ENCODE data around the gene CLOCK.

- no peak for TF ChIP-seq ZNF724P (CRISPR knock-in tag; IDR thresholded peaks at IDR 0.05; ENCODE audit: borderline replicate concordance)
- no peak for TF ChIP-seq MXI1 (IDR thresholded peaks at IDR 0.05; ENCODE audit: borderline replicate concordance, low read depth, low read length)
- no peak for TF ChIP-seq SNRNP70 (IDR thresholded peaks at IDR 0.05; ENCODE audit: low read depth, low read length)
- TF ChIP-seq USF2 (IDR thresholded peaks at IDR 0.05; ENCODE audit: low read depth, low read length): no peak
- no peak for TF ChIP-seq USF2 (CRISPR knock-in tag; IDR thresholded peaks at IDR 0.05; ENCODE audit: borderline replicate concordance)
- no peak for TF ChIP-seq IRF2 (CRISPR knock-in tag; IDR thresholded peaks at IDR 0.05)
- no peak for TF ChIP-seq CTCF (CRISPR knock-in tag; IDR thresholded peaks at IDR 0.05)
- no peak for TF ChIP-seq GRHL1 (CRISPR knock-in tag; conservative IDR thresholded peaks at IDR 0.05)
- TF ChIP-seq ZKSCAN8 (CRISPR knock-in tag; IDR thresholded peaks at IDR 0.05; ENCODE audit: borderline replicate concordance): no peak
- TF ChIP-seq UBTF (CRISPR knock-in tag; IDR thresholded peaks at IDR 0.05): no peak
- no peak for TF ChIP-seq NR1H2 (CRISPR knock-in tag; IDR thresholded peaks at IDR 0.05; ENCODE audit: borderline replicate concordance, low read depth)
- no peak for TF ChIP-seq GPBP1L1 (CRISPR knock-in tag; IDR thresholded peaks at IDR 0.05)
- no peak for TF ChIP-seq ZNF512 (CRISPR knock-in tag; IDR thresholded peaks at IDR 0.05)
- no peak for TF ChIP-seq MAFK (conservative IDR thresholded peaks at IDR 0.05 in 1 of 2, IDR thresholded peaks at IDR 0.05 in 1 of 2; ENCODE audit: low read length in 2 of 2)
- no peak for TF ChIP-seq RFX5 (IDR thresholded peaks at IDR 0.05; ENCODE audit: low read depth, low read length)
Observed at GRCh38 chr4:55534306-55534705, 12.4 kb downstream of the CLOCK start.
